SU-DHL-6 (cell line): Measurements from ENCODE around the gene KCNH8.

Experiments
- H2AFZ ChIP-seq: fragments of 200-600 bp; sonication (generic); 2 replicates; pipeline ENCODE4 v1.6.1; 2014; ENCODE audit warnings: low read depth, mild to moderate bottlenecking, moderate library complexity, mixed read lengths, antibody characterized with exemption, low read length; ENCODE audit not compliant: severe bottlenecking
- H3F3A ChIP-seq: fragments of 200-600 bp; shearing (Covaris generic); 2 replicates; pipeline ENCODE4 v1.6.0; 2016; ENCODE audit warnings: antibody characterized with exemption, mild to moderate bottlenecking; ENCODE audit not compliant: insufficient read depth
- H3K27ac ChIP-seq: fragments of 200-600 bp; sonication (generic); 2 replicates; pipeline ENCODE4 v1.5.1; 2016; ENCODE audit warnings: low read depth, mild to moderate bottlenecking, low read length, moderate library complexity, mixed read lengths
- H3K27me3 ChIP-seq: fragments of 200-600 bp; sonication (generic), shearing (Covaris generic); 2 replicates; pipeline ENCODE4 v1.6.0; 2014; ENCODE audit warnings: mild to moderate bottlenecking, low read length
- H3K36me3 ChIP-seq: fragments of 200-600 bp; sonication (generic); 2 replicates; pipeline ENCODE4 v1.6.1; 2014; ENCODE audit warnings: mild to moderate bottlenecking, low read length, mixed read lengths
- H3K4me2 ChIP-seq: fragments of 300-600, 200-600 bp; shearing (Covaris generic), sonication (generic); 2 replicates; pipeline ENCODE4 v1.6.0; 2014; ENCODE audit warnings: low read length, low read depth, mild to moderate bottlenecking; ENCODE audit not compliant: poor library complexity, severe bottlenecking
- H3K4me3 ChIP-seq: fragments of 200-600 bp; sonication (generic); 2 replicates; pipeline ENCODE4 v1.5.1; 2014; ENCODE audit warnings: antibody characterized with exemption, low read length, mild to moderate bottlenecking, mixed read lengths; ENCODE audit not compliant: insufficient read depth, poor library complexity, severe bottlenecking
- H3K79me2 ChIP-seq: fragments of 200-600 bp; sonication (generic); 2 replicates; pipeline ENCODE4 v1.6.1; 2014; ENCODE audit warnings: mild to moderate bottlenecking, low read length, moderate library complexity; ENCODE audit not compliant: insufficient read depth
- H3K9ac ChIP-seq: fragments of 200-600 bp; sonication (generic); 2 replicates; pipeline ENCODE4 v1.7.0; 2014; ENCODE audit warnings: mild to moderate bottlenecking, low read length
- H3K9me2 ChIP-seq: fragments of 200-600 bp; sonication (generic); replicated peaks from 2 replicates; pipeline ENCODE4 v1.6.1; 2014; ENCODE audit warnings: low read length; ENCODE audit not compliant: insufficient read depth
- H3K9me3 ChIP-seq: fragments of 200-600 bp; sonication (generic); 2 replicates; pipeline ENCODE4 v1.6.1; 2014; ENCODE audit warnings: low read length, mixed read lengths; ENCODE audit not compliant: insufficient read depth
- H4K20me1 ChIP-seq: fragments of 200-600 bp; sonication (generic); 2 replicates; pipeline ENCODE4 v1.6.1; 2014; ENCODE audit warnings: low read depth, mild to moderate bottlenecking, antibody characterized with exemption, low read length, moderate library complexity, mixed read lengths
- CTCF ChIP-seq: fragments of 200-600 bp; sonication (generic); IDR thresholded peaks from one replicate; pipeline ENCODE4 v1.5.1; 2017; ENCODE audit warnings: antibody characterized with exemption, mild to moderate bottlenecking, low read length, moderate library complexity; ENCODE audit not compliant: insufficient read depth, poor library complexity, severe bottlenecking
- EZH2phosphoT487 ChIP-seq: fragments of 200-600 bp; sonication (generic), shearing (Covaris generic); conservative IDR thresholded peaks from 2 replicates; pipeline ENCODE4 v1.6.1; 2018; ENCODE audit warnings: mild to moderate bottlenecking, antibody characterized with exemption, low read length, moderate library complexity, mixed read lengths

The KCNH8 gene

GRCh38 chr3:19110335-19110895 lies 37.9 kb upstream of the KCNH8 start:
- H2AFZ ChIP-seq: no peak overlapping the region
- H3K27ac ChIP-seq: no peak overlapping the region
- no peak overlapping the region for H3K9ac ChIP-seq

GRCh38 chr3:19114461-19114860 lies 33.8 kb upstream of the KCNH8 start:
- no peaks in the 10 kb centered on the region for H3K27me3 ChIP-seq
- TF ChIP-seq EZH2phosphoT487 (no peak), CTCF (no peak)
- no peak overlapping the region for H3K4me2 ChIP-seq

More at GRCh38 chr3:19110335-19110895, 37.9 kb upstream of the KCNH8 start:
- H3K9me2 ChIP-seq: no peaks in the 10 kb centered on the region
- no peaks in the 10 kb centered on the region for H3F3A ChIP-seq
- H3K4me3 ChIP-seq: no peak overlapping the region
- H3K4me2 ChIP-seq: no peak overlapping the region
- no peaks in the 10 kb centered on the region for H3K9me3 ChIP-seq
- H4K20me1 ChIP-seq: no peaks in the 10 kb centered on the region
- H3K36me3 ChIP-seq: no peaks in the 10 kb centered on the region
- no peak for TF ChIP-seq EZH2phosphoT487
- TF ChIP-seq CTCF: no peak
- H3K27me3 ChIP-seq: no peaks in the 10 kb centered on the region
- H3K79me2 ChIP-seq: no peaks in the 10 kb centered on the region

GRCh38 chr3:19116239-19116638 lies 32.1 kb upstream of the KCNH8 start:
- no peaks in the 10 kb centered on the region for H3K79me2 ChIP-seq
- H3K27me3 ChIP-seq: no peaks in the 10 kb centered on the region
- no peaks in the 10 kb centered on the region for H3F3A ChIP-seq
- H4K20me1 ChIP-seq: no peaks in the 10 kb centered on the region
- no peak overlapping the region for H3K27ac ChIP-seq
- H3K36me3 ChIP-seq: no peaks in the 10 kb centered on the region
- no peak overlapping the region for H3K4me3 ChIP-seq
- 0 out of 2 replicates have a peak, but pooled peaks cover 5% of the 10 kb centered on the region for H3K9me3 ChIP-seq
- H3K9ac ChIP-seq: no peak overlapping the region
- no peaks in the 10 kb centered on the region for H3K9me2 ChIP-seq
- H3K4me2 ChIP-seq: no peak overlapping the region
- no peak overlapping the region for H2AFZ ChIP-seq
- TF ChIP-seq CTCF: no peak
- TF ChIP-seq EZH2phosphoT487: no peak

More at GRCh38 chr3:19114461-19114860, 33.8 kb upstream of the KCNH8 start:
- Histone ChIP-seq H3K79me2 (no peaks in the 10 kb centered on the region), H3K4me3 (no peak overlapping the region), H3K9me3 (0 out of 2 replicates have a peak, but pooled peaks cover 5% of the 10 kb centered on the region), H3K9me2 (no peaks in the 10 kb centered on the region), H3F3A (no peaks in the 10 kb centered on the region), H3K27ac (no peak overlapping the region), H3K36me3 (no peaks in the 10 kb centered on the region), H4K20me1 (no peaks in the 10 kb centered on the region), H3K9ac (no peak overlapping the region), H2AFZ (no peak overlapping the region)
